NCI-H2107 treated with DMSO at 0.1 percent for 48 hours (cell line): ENCODE data around the gene MTUS2.

Source experiments
- DNase-seq: peaks from one replicate; lab custom pipeline; 2025; ENCODE audit not compliant: unreplicated experiment; lab: John Stamatoyannopoulos, UW

The MTUS2 gene

DNA sequence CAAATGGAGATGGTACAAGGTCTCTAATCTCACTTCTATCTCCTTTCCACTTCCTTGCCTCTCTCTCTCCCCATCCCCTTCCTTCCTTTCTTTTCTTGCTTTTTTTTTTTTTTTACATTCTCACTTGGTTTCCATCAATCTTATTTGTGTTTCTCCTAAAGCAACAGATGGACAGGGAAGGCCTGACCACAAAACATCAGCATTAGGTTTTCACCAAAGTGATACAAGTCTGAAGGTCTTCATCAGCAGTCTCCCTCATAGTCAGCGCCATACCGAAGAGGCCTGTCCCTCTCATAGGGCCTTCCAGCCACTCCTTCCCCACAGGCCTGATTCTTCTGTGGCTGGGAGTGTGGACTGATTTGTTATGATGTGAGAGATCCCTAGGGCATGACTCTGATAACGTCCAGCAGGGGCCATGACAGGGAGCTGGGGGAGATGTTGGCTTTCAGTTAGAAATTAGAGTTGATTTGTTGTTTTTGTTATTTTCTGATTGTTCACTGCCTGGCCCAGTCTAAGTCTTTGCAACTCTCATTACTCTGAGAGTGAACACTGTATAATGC lies 616.7 kb downstream of the MTUS2 start:
- no peak for DNase-seq

DNA sequence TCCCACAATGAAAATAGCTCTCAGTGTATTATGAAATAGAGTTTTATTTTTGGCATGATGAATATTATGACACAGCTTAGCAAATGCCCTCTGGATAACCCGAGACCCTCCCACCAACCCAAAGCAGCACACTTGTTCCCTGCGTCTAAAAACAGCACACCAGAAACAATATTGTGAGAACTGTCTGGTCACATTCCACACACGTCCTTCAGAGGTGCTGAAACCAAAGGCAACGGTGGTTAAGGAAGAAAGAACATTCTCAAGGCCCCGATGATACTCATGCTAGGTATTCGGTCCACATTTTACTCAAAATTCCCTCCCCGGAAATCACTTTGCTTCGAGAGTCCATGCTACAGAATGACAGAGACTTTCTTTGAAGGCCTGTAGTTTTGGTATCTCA lies 618.6 kb downstream of the MTUS2 start:
- no peak for DNase-seq

DNA sequence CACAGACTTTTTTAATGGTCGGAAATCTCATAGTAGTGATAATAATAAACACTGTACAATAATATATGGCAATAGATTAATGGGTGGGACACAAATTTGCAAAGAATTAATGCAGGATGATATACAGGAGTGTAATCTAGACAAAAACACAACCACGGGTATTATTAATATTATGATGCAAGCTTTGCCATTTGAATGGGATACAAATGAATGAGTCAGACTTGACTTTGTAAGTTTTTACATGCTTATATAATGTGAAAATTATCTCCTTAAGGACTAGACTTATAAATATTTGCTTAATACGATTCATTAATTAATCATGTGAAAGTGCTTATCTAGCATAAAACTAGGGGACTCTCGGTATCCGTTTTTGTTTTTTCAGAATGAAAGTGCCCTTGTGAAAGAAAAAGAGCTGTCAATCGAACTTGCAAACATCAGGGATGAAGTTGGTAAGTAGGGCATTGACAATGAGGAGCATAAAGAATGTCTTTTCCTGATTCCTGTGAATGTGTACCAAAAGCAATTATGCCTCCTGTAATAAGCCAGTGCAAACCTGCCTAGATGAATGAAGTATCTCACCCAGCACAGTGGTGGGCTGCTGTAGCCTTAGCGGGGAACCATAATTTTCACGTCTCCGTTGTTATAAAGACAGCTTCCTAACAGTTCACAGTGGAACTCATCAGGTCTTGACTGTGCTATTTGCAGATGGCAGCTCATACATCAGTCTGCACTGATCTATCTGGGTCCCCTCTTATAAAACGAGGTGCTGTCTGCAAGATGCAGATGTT lies 619.7 kb downstream of the MTUS2 start:
- no peak for DNase-seq

DNA sequence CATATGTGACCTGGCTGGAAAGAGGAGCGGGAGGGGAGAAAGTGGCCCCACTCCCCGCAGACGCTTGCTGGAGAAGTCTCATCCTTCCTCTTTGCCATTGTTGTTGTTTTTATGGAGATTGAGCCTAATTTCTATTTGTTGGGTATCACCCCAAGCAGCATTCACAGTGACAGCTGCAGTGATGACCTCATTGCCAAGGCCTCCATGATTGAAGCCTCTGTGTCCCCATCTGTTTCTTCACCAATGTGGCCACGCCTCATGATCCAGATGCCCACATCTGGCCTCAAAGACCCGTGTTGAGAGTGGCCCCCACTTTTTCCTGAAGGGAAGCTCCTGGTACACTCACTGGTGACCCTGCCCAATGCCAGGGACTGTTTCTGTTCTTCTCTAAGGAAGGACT lies 621.2 kb downstream of the MTUS2 start:
- no peak for DNase-seq

DNA sequence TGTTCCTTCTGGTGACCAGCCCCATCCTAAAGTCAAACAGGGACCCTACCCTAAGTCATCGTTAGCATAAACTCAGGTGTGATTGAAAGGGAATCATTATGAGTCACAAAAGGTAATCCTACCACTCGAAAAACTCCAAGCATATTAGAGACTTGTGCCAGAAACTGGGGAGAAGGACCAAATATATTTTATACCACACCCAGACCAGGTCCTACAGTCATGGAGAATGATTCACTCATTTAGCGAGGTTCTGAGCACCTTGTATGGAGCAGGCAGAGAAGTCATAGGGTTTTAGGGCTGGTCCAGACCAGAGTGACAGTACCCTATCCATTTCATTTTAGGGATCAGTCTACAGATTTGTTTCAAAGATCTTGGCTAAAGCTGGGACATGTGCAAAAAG lies 625.9 kb downstream of the MTUS2 start:
- DNase-seq: no peak

DNA sequence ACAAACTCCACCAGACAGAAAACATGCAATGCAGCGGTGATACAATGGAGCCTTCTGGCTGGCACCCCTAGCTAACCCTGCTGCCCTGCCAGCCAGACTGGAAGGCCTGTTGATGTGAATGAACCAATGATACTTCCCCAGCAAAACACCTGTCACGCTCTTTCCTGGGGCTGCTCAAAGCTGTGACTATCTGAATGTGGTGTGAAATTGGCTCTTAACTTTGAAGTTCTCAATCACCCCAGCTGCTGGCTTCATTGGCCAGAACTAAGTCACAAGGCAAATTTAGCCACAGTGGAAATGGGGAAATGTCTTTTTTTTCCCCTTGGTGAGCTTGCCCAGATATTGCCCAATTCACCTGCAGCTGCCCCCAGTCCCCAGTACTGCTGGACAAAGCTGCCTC lies 628.0 kb downstream of the MTUS2 start:
- DNase-seq: no peak

DNA sequence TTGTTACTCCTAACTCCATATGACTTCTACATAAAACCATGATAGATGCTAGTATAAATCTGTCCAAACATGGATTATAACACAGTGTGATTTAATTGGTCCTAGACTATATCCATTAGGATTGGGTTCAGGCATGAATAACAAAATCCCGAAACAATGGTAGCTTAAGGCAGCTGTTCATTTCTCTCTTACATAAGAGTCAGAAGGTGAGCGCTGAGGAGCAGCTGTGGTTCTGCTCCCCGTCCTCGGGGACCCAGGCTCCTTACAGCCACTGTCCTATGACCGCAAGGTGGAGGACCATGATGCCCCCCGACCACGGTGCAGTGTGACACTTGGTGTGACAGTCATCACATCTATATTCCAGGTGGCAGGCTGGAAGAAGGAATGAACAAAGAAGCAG lies 629.6 kb downstream of the MTUS2 start:
- DNase-seq: no peak

DNA sequence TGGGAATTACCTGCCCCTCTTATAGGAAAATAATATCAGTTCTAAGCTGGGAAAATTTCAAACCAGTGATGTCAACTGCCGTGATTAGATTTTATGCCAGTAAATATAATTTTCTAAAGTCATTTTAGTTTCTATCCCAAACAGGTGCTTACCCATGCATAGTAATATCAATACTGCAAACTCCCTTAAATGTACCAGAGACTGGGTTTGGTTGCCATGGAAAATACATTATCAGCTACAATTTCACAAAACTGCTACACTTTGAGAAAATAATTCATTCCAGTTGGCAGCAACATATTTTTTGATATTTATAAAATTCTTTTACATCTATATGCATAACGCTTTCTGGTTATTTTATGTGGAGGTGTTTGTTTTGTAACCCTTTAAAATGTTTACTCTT lies 631.8 kb downstream of the MTUS2 start:
- no peak for DNase-seq

DNA sequence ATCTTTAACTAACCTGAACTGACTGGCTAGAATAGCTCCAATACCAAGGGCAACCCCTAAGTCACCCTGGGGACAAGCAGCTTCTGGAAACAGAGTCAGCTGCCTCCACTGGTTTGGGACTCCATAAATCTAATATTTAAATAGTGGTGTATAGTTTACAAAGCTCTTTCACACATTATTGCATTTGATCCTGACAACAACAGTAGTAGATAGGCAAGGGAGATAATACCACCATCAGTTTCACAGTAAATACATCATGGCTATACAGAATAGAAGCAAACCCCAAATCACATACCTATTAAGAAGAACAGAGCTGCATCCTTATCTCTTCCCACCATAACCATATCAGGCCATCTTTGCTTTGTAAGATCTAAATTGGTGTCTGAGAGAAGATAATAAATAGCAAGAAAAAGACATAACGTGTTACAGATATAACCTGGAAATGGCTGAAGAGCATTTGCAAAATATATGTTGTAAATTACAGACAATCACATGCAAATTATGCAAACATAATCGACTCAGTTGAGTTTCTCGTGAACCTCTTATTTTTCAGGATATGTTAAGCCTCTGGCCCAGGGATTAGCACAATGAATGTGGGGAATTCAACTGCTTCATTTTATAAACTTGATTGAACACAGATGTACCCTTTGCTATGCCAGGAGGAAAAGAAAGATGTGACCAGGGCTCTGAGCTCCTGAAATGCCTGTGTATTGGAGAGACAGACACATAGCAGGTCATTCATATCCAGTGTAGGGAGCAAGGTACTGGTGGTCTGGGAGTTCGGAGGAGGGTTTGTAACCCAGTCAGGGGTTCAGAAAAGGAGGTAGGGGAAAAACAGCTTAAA lies 632.9 kb downstream of the MTUS2 start:
- no peak for DNase-seq

DNA sequence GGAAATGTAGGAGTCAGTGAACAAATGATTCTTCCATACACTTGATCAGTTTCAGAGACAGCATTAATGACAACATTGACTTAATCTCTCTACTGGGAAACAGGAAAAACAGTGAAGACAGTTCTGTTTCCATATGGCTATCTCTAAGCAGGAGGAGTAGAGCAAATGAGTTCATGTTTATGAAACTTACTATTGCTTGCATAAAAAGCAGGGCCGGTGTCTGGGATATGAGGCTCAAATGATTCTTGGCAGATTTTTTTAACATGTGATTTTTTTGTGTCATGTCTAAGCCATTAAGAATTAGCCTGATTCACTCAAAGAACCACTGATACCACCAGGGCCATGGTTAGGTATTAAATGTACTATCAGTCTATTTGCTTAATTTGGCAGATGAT lies 633.5 kb downstream of the MTUS2 start:
- no peak for DNase-seq

DNA sequence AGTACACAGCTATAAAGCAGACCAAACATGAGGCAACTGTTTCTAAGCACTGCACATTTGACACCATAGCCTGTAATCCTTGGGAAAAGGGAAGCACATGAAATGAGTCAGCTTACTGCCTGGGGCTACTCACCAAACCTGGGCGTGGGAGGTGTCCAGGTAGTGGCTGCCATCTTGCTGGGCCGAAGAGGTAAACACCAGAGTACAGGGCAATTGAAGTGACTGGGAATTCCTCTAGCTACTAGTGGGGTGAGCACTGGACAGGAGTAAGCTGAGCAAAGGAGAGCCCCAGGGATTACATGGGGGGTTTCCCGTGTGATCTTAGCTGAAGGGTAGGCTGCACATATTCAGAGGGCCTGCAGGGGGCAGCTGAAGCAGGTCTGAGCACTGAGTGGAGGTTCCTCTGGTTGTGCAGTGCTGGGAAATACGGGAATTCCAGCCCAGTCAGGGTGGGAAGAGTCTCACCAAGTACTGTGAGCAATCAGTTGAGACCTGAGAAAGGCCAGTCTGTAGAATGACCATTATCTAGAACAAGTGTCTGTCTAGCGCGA lies 634.9 kb downstream of the MTUS2 start:
- no peak for DNase-seq

DNA sequence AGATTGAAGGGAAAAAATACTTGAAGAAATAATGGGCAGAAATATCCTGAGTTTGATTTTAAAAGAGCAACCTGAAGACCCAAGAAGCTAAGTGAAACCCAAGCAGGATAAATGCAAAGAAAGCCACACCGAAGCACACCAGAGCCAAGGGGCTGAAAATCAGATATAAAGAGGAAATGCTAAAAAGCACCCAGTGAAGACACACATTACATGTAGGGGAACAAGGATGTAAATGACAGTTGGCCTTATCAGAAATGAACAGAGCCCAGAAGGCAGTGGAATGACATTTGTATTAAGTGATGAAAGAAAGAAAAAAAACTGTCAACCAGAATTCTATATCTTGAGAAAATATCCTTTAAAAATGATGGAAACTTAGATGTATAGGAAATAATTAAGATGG lies 636.3 kb downstream of the MTUS2 start:
- DNase-seq: no peak

DNA sequence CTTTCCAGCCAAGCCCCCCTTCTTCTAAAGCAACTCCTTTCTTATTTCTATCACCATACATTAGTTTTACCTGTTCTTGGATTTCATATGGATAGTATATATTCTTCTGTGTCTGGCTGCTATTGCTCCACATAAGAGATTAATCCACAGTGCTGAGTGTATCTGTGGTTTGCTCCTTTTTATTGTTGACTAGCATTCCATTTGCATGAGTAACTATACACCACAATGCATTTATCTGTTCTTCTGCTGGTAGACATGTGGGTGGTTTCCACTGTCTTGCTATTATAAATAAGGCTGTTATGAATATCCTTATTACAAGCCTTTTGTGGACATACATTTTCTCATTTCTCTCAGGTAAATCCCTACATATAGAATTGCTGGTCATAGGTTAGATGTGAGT lies 637.2 kb downstream of the MTUS2 start:
- DNase-seq: no peak

DNA sequence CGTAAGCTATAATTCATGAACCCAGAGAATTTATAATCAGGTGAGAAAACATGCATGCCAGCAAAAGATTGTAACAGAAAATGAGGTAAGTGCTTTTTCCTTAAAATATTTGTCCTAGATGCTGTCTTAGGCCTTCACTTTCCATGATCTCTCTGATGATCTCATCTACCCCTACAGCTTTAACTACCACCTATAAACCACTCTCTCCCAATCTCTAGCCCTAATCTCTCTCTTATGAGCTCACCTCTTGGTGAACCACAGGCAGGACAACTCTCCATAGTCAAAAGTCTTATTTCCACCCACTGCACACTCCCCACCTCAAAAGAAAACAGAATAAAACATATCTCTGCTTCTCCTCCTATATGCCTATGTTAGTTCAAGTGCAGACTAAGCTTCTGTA lies 638.3 kb downstream of the MTUS2 start:
- no peak for DNase-seq

DNA sequence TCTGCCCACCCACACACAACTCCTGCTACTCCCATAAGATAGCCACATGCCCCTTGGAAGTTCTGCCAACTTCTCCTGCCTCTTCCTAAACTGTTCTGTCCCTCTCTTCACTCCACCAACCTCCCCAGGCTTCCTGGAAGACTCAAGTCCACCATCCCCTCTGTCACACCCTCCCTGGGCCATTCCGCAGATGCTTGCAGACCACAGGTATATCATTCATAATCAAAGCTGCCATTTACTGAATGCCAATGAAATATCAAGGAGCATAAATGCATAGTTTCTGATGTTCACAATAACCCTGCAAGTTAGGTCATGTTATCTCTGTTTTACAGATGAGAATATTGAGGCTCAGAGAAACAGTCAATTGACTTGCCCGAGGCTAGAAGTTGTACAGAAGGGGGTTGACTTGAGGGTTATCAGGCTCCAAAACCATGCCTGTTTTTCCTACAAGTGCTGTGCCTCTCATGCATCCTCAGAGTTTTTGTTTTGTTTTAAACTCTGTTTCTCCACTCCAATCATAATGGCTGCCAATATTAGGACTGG lies 639.7 kb downstream of the MTUS2 start:
- no peak for DNase-seq

DNA sequence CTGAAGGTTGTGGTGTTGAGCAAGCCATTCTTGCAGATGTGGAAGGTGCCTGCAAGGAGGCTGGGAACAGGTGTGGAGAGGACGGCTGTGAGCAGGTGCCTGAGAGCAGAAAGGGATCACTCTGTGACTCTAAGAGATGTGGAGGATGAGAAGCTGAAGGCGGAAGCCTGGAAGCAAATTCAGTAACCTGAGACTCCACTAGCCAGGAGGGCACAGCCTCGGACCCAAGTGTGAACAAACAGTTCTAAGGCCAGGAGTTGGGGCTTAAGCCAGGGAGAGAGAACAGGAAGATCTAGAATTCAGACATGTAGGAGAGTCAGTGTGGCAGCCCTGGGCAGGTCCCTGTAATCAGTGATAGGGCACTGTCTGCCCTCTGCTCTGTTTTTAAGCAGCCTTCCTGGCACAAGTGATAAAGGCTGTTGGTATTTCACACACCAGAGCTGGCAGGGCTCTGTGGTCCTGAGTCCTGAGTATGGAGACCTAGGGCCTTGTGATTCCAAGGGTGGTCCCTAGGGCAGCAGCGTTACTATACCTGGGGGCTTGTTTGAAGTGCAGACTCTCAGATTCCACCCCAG lies 644.1 kb downstream of the MTUS2 start:
- no peak for DNase-seq

DNA sequence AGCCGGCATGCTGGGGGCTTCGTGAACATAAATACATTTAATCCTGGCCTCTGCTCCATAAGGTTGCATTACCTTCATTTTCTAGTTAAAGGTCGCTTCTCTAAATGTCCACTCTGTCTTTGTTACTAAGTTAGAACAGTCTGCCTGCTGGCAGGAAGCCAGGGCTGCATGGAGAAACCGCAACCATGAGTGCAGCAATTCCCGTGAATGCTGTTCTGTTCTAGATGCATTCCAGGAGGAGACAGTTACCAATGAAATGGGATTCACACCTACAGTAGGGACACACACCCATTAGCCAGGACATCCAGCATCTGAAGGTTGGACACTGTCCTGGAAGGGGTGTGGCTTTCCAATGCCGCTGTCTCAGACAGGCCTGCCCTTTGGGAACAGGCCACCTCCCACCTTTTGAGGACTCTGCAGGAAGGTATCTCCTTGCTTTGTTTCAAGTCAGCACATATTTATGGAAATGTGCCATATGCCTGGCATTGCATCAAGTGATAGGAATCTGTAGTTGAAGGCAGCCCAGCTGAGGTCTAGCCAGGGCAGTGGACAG lies 645.7 kb downstream of the MTUS2 start:
- no peak for DNase-seq

DNA sequence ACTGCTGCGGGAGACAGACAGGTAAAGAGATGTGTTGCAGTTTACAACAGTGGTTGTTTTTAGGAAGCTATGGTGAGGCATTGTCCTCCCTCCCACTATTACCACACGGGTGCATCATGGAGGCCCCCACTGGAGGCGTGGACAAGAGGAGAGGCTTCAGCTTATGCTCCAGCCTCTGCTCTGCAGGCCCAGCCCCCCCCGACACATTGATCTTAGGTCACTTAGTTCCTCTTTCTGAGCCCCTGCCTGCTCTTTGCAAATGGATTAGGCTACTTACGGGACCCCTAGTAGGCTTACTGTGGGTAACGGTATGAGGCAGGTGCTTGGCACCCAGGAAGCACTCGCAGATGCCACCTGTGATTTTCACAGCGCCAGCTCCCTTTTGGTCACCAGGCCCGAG lies 651.4 kb downstream of the MTUS2 start:
- DNase-seq: no peak

DNA sequence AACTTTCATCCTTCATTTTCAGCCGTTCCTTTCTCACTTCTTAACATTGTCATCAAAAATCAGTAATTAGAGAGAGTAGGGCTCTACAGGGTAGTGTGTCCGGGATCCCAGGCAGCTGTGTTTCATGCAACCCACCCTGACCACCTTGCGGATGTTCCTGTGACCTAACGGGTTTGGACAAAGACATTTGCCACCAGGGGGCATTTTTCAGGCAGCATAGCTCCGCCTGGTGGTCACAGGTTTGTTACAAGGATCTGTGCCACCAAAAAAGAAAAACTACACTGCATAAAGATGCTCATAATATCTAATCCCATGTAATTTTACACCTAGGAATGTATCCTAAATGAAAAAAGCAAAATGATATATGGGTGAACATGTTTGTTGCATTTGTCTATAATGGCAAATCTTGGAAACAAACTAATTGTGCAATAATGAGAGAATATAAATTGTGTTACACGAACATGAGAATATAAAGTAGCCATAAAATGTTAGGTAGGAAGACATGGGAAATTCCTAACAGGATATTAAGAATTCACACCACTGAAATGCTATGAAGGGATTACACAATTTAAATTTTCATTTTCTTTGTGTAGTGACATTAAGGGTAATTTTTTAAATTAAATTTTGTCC lies 652.3 kb downstream of the MTUS2 start:
- no peak for DNase-seq

DNA sequence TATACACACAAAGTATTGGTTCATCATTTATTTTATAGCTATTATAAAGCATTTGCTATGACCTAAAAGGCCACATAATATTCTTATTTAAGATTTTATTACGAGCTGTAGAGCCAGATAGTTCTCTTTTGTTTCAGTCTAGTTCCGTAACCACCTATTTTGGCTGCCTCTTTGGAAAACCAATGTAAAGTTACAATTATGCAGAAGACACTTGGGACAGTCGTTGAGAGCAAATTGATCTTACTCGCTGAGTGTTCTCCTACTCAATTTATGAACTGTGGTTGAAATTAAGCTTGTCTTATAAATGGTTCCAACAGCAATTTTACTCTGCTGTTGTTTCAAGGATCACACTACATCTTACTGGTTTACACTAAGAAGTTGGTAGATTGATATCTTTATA lies 653.0 kb downstream of the MTUS2 start:
- DNase-seq: no peak

DNA sequence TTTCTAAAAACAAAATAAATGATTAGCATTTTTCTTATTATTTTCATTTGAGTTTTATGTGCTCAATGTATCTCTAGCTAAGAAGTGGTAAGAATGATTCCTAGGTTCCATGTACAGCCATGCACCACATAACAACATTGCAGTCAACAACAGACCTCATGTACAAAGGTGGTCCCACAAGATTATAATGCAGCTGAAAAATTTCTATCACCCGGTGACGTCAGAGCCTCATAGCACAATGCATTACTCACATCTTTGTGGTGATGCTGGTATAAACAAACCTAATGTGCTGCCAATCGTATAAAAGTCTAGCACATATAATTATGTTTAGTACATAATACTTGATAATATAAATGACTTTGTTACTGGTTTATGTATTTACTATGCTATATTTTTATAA lies 654.9 kb downstream of the MTUS2 start:
- no peak for DNase-seq
